BJ (cell line): Measurements from ENCODE around the gene TRIM36. TPM values are rescaled to one million over a fixed set of nuclear protein-coding genes. Genes with fewer than 3 reads are reported as not detected.

Experiments
- CTCF ChIA-PET: fragments of 350-600 bp; formaldehyde crosslinking; extraction: SDS; loops from one replicate; lab custom pipeline; 2021; ENCODE audit warnings: antibody characterized with exemption, inconsistent platforms; lab: Yijun Ruan, JAX
- POLR2A ChIA-PET: fragments of 300-600 bp; sonication (Branson Sonifier 250); formaldehyde crosslinking; extraction: SDS; loops from one replicate; lab custom pipeline; 2021; ENCODE audit warnings: antibody characterized with exemption; lab: Charles Lee
- DNase-seq: peaks from one replicate; pipeline ENCODE4 v3.0.0-alpha.2; 2011; ENCODE audit warnings: low read depth
- H3K27me3 ChIP-seq: 2 replicates; pipeline ENCODE4 v1.6.0; 2011; ENCODE audit warnings: low read length; ENCODE audit not compliant: control insufficient read depth, insufficient read depth
- H3K36me3 ChIP-seq: 2 replicates; pipeline ENCODE4 v1.5.1; 2011; ENCODE audit warnings: low read length; ENCODE audit not compliant: control insufficient read depth, insufficient read depth
- H3K4me3 ChIP-seq: 2 replicates; pipeline ENCODE4 v1.5.1; 2011; ENCODE audit warnings: low read depth, mild to moderate bottlenecking, control low read depth, low read length
- polyA plus RNA-seq: library from polyadenylated mRNA; depleted of rRNA; stranded (reverse); fragments of >200 nt; gene quantifications from 2 replicates; pipeline ENCODE4 v1.2.3, GENCODE V29; 2011
- TF ChIP-seq, protein P1 (sequence below): IDR thresholded peaks from 2 replicates; pipeline ENCODE4 v1.5.1; 2011; ENCODE audit warnings: low read depth, mild to moderate bottlenecking, control low read depth, inconsistent platforms, low read length, moderate library complexity; ENCODE audit not compliant: insufficient read depth

The TRIM36 gene
- polyA plus RNA-seq, 1 experiment = 0.15 TPM

GRCh38 chr5:115180165-115180709 lies 10.5 kb upstream of the TRIM36 start:
- H3K36me3 ChIP-seq = no peaks in the 10 kb centered on the region
- DNase-seq = no peak
- peaks cover 37% of the 10 kb centered on the region for H3K27me3 ChIP-seq
- ChIA-PET CTCF (interaction anchor here (1.6 kb wide), 1 partner anchor 10 kb away, joined by 10 read pairs; no protein-coding TSS in a partner anchor), POLR2A (no interaction called here)
- TF ChIP-seq, protein P1, sequence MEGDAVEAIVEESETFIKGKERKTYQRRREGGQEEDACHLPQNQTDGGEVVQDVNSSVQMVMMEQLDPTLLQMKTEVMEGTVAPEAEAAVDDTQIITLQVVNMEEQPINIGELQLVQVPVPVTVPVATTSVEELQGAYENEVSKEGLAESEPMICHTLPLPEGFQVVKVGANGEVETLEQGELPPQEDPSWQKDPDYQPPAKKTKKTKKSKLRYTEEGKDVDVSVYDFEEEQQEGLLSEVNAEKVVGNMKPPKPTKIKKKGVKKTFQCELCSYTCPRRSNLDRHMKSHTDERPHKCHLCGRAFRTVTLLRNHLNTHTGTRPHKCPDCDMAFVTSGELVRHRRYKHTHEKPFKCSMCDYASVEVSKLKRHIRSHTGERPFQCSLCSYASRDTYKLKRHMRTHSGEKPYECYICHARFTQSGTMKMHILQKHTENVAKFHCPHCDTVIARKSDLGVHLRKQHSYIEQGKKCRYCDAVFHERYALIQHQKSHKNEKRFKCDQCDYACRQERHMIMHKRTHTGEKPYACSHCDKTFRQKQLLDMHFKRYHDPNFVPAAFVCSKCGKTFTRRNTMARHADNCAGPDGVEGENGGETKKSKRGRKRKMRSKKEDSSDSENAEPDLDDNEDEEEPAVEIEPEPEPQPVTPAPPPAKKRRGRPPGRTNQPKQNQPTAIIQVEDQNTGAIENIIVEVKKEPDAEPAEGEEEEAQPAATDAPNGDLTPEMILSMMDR = no peak
- H3K4me3 ChIP-seq = peak overlapping the region; percentile 33

- POLR2A ChIA-PET = no interaction called here
Measured at GRCh38 chr5:115179394-115180164, 9.9 kb upstream of the TRIM36 start.

GRCh38 chr5:115179030-115179393 lies 9.3 kb upstream of the TRIM36 start:
- TF ChIP-seq, protein P1 = no peak
- ChIA-PET CTCF (interaction anchor here (1.6 kb wide), 1 partner anchor 11 kb away, joined by 10 read pairs; no protein-coding TSS in a partner anchor), POLR2A (no interaction called here)

More at GRCh38 chr5:115179394-115180164, 9.9 kb upstream of the TRIM36 start:
- Histone ChIP-seq H3K27me3 (peaks cover 37% of the 10 kb centered on the region), H3K4me3 (peak overlapping the region; percentile 33), H3K36me3 (no peaks in the 10 kb centered on the region)
- DNase-seq = no peak
- CTCF ChIA-PET = interaction anchor here (1.6 kb wide), 1 partner anchor 11 kb away, joined by 10 read pairs; no protein-coding TSS in a partner anchor
- TF ChIP-seq, protein P1 = no peak

GRCh38 chr5:115170929-115171510 lies 1.3 kb upstream of the TRIM36 start:
- Histone ChIP-seq H3K27me3 (peaks cover 20% of the 10 kb centered on the region), H3K4me3 (no peak overlapping the region; the same call in 1 of the 2 replicates), H3K36me3 (no peaks in the 10 kb centered on the region)
- DNase-seq = no peak
- CTCF ChIA-PET = interaction anchor here (0.5 kb wide), 1 partner anchor 108 kb away, joined by 3 read pairs; no protein-coding TSS in a partner anchor
- POLR2A ChIA-PET = no interaction called here
- TF ChIP-seq, protein P1 = no peak

More at GRCh38 chr5:115179030-115179393, 9.3 kb upstream of the TRIM36 start:
- H3K4me3 ChIP-seq = no peak overlapping the region
- peaks cover 37% of the 10 kb centered on the region for H3K27me3 ChIP-seq
- no peak for DNase-seq
- H3K36me3 ChIP-seq = no peaks in the 10 kb centered on the region
